Ramos (cell line): ENCODE results near the gene IGFN1.
"Not testable (repeated sequence)": the region's sequence is repeated elsewhere in the genome, so short reads cannot be mapped to it uniquely, and the experiment has no call there.

Experiments used
- in situ Hi-C: fragments of 300-500 bp; cut with MboI; formaldehyde crosslinking; loops from one replicate; pipeline ENCODE4 v1.14.3; 2022; ENCODE audit warnings: low sequenced_read_pairs; ENCODE audit not compliant: unreplicated experiment

Gene IGFN1

GRCh38 chr1:201239646-201240045 lies 49.0 kb downstream of the IGFN1 start:
- in situ Hi-C loops: not testable (repeated sequence)

DNA sequence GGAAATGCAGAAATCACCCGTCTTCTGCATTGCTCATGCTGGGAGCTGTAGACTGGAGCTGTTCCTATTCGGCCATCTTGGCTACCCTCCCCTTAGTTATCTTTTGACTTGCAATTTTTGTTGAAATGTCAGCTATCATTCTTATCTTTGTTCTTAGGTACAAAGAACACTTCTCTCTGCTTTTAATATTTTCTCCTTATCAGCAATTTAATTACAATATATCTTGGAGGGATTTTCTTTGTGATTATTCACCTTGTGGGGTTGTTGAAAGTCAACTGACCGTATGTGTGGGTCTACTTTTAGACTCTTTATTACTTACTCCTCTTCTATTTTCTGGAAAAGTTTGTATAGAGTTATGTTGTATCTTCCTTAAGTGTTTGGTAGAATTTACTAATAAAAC lies 49.5 kb downstream of the IGFN1 start:
- in situ Hi-C loops: no loop called here

DNA sequence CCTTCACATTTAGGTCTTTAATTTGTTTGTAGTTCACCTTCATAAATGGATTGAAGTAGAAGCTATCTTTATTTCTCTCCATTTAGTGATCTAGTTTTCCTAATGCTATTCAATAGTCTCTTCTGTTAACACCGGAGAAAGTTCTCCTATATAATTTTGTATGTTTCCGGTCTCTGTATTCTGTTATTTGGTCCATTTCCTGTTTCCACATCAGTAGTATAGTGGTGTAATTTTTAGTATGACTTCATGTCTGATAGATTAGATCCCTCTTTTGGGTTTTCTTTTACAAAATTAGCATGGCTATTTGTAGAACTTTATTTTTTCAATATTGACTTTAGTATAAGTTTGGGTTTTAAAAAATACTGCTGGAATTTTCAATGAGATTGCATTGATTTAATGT lies 51.1 kb downstream of the IGFN1 start:
- in situ Hi-C loops: no loop called here

DNA sequence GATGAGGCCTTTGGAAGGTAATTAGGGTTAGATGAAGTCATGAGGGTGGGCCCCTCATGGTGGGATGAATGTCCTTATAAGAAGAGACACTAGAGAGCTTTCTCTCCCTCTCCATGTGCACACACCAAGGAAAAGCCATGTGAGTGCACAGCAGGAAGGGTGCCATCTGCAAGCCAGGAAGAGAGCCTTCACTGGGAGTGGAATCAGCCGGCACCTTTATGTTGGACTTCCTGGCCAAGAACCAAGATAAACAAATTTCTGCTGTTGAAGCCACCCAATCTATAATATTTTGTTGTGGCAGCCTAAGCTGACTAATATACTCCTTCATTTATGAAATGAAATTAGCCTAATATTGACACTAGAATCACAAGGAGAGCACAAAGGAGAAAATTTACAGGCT lies 54.5 kb downstream of the IGFN1 start:
- in situ Hi-C loops: no loop called here

- in situ Hi-C loops: no loop called here
These were observed 58.3 kb downstream of the IGFN1 start for GRCh38 chr1:201248721-201249559.

DNA sequence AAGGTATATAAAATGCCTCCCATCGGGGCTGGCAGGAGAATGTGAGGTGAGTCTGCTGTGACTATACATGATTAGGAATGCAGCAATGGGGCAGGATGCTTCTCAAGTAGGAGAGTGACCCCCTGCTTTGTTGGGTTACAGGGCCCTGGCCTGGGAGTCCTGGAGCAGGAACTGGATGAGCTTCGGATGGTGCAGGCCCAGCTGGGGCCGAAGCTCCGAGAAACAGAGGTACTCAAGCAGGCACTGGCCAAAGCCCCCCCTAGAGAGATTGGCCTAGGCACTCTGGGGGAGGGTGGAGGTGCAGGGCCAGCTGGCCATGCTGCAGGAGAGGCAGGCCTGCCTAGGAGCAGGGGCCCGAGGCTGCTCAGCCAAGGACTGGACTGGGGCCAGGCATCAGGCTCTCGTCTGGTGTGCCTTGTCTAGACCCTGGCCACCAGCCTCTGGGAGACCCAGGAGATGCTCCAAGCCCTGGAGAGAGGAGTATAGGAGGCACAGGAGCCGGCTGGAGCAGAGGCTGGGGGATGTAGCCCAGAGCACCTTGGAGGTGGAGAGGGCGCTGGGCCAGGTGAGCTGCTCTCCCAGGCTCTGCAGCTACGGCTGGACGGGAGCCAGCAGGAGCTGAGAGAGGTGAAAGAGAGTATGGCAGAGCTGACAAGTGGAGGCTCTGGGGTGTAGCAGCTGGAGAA lies 59.8 kb downstream of the IGFN1 start:
- in situ Hi-C loops: no loop called here

- in situ Hi-C loops: no loop called here
These were observed 60.8 kb downstream of the IGFN1 start for GRCh38 chr1:201251411-201251810.

- in situ Hi-C loops: no loop called here
These were observed 61.3 kb downstream of the IGFN1 start for GRCh38 chr1:201251851-201252430.

- in situ Hi-C loops: no loop called here
These were observed 62.3 kb downstream of the IGFN1 start for GRCh38 chr1:201252944-201253371.

- in situ Hi-C loops: no loop called here
These were observed 62.8 kb downstream of the IGFN1 start for GRCh38 chr1:201253411-201253810.

GRCh38 chr1:201253906-201254624 lies 63.4 kb downstream of the IGFN1 start:
- in situ Hi-C loops: no loop called here

DNA sequence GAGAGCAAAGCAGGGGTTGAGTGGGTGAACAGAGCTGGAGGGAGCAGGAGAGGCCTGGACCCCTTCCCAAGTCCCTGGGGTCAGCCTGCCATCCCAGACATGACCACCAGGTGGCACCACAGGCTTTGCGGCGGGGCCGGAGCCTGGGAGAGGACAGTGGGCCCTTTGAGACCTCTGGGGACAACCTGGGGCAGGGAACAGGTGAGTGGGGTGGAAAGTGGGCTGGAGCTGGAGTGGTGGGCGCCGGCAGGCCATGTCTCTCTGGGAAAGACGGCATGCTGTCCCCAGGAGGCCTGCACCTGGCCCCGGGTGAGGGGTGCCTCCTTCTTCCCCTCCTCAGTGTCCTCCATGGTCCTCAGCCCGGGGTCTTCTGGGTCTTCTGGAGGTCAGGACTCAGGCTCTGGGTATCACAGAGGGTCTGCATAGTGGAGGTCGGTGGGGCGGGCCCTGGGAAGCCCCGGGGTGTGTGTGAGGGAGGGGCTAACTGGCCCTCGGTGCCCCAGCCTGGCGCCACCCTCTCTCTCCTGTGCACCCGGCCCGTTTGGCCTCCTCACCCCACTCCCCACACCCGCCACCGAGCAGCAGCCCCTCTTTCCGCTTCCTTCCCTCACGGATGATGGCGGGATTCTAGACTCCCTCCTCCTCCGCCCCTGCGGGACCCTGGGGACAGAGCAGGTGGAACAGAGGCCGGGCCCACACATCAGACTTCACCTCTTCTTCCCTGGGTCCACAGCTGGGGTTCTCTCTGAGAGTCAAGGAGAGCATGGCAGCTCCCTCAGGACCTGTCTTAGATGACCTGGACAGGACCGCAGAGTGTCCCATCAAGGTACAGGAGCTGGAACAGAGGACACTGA lies 64.2 kb downstream of the IGFN1 start:
- in situ Hi-C loops: no loop called here

DNA sequence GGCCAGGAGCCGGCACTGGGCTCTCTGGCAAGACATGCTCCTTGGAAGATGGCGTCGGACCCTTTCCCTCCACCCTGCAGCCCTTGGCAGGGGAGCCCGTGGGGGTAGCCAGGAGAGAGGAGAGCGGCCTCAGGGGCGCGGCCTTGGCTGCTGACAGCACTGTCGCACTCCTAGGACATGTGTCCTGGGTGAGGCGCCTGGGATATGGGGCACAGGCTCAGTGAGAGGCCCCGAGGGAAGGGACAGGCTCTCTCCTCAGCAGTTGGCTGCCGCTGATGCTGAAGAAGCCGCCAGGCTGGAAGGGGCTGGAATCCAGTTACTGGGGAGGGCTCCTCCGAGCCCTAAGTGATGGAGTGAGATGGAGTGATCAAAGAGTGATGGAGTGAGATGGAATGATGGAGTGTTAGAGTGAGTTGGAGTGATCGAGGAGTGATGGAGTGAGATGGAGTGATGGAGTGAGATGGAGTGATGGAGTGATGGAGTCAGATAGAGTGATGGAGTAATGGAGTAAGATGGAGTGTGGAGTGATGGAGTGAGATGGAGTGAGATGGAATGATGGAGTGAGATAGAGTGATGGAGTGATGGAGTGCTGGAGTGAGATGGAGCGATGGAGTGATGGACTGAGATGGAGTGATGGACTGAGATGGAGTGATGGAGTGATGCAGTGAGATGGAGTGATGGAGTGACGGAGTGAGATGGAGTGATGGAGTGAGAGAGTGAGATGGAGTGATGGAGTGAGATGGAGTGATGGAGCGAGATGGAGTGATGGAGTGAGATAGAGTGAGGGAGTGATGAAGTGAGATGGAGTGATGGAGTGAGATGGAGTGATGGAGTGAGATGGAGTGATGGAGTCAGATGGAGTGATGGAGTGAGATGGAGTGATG lies 65.1 kb downstream of the IGFN1 start:
- in situ Hi-C loops: no loop called here

DNA sequence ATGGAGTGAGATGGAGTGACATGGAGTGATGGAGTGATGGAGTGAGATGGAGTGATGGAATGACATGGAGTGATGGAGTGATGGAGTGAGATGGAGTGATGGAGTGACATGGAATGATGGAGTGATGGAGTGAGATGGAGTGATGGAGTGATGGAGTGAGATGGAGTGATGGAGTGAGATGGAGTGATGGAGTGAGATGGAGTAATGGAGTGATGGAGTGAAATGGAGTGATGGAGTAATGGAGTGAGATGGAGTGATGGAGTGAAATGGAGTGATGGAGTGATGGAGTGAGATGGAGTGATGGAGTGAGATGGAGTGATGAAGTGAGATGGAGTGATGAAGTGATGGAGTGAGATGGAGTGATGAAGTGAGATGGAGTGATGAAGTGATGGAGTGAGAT lies 67.5 kb downstream of the IGFN1 start:
- in situ Hi-C loops: not testable (repeated sequence)

DNA sequence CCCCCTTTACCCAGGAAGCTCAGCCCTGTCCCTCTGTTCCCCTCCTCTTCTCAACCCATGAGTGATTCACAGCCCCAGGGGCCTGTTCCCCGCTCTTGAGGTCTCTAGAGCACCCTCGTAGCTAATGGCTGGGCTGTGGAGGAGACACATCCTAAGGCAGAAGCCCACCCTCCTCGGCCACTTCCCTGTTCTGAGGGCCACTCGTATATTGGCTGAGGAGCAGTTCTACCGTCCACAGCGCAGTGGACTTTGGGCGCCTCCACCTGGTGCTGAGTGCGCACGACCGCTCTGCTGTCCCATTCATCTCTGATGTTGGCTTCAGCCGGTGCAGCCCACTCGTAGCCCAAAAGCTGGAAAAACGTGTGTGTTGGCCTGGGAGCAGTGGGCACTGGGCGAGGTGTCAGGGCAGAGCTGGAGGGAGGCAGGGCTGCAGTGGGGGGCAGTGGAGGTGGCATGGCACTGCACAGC lies 68.2 kb downstream of the IGFN1 start:
- in situ Hi-C loops: no loop called here

DNA sequence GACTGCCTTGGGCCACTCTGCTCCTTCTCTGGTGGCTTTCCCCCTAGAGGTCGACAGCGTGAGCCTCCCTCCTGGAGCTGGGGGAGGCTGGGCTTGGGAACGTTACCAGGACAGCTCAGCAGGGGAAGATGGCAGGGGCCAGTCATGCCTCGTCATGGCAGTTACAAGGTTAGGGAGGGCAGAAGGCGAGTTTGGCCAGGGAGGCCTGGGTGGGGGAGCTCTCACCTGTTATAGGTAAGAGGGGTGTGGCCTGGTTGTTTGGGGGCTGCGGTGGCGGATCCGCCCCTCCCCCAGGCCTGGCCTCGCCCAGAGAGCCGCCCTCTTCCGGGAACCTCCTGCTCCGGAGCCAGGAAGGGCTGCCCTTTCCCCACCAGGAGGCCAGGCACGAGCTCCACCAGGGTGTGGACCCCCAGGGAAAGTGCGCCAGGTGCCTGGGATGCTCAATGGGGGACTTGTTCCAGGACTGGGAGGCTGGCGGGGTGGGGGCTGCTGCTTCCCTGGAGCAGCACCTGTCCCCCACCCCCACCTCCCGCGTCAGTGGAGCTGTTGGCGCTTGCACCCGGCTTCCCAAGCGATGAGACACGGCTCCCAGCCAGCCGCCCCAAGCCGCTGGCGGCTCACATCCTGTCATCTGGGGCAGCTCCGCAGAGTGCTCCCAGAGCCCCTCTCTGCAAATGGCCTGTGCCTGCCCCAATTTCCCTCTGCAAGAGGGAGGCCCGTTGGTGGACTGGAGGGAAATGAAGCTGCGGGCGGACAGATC lies 69.0 kb downstream of the IGFN1 start:
- in situ Hi-C loops: no loop called here

- in situ Hi-C loops: no loop called here
These were observed 69.6 kb downstream of the IGFN1 start for GRCh38 chr1:201260236-201260590.

GRCh38 chr1:201260648-201261311 lies 70.2 kb downstream of the IGFN1 start:
- in situ Hi-C loops: no loop called here
